NCI-H2171 (cell line): ENCODE data around the gene RASSF10.

Experiments used
- DNase-seq: peaks from one replicate; lab custom pipeline; 2025; lab: John Stamatoyannopoulos, UW

The RASSF10 gene

GRCh38 chr11:13055200-13055599, 46.1 kb downstream of the RASSF10 start:
- no peak for DNase-seq

GRCh38 chr11:13061294-13061990, 52.3 kb downstream of the RASSF10 start:
- DNase-seq = no peak
